Dedifferentiated amniotic fluid mesenchymal stem cell (primary cell): ENCODE results near the gene LRCH3.
A peak's percentile ranks its signal among the peaks of the same experiment; 100 is the strongest.

Experiments
- DNase-seq: peaks from one replicate; pipeline ENCODE4 v3.0.0-alpha.2; 2016; ENCODE audit errors: extremely low spot score

The LRCH3 gene

DNA sequence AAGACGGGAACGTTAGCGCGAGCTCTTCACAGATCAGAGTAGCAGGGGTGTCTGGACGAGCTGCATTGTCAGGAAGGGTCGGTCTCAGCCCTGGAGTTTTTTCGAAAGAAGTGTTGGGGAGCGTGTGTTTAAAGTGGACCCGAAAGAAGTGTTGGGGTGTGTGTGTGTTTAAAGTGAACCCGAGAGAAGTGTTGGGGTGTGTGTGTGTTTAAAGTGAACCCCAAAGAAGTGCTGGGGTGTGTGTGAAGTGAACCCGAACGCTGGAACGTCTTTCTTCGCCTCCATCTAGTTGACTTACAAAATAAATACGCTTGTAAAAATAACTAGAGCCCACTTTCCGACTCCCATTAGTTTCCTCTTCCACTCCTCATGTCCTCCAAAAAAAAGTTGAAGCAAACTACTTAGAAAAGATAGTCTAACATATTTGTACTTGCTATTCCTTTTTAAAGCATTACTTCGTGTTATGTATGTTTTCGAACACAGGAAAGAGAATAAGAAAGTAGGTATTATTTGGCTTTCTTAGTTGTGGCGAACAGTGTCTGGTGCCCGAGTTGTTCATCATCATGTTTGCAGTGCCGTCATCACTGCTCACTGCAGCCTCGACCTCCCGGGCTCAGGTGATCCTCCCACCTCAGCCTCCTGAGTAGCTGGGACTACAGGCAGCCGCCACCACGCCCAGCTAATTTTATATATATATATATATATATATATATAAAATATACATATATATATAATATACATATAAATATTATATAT lies 1.0 kb downstream of the LRCH3 start:
- no peak for DNase-seq

GRCh38 chr3:197793247-197793646 lies 2.2 kb downstream of the LRCH3 start:
- no peak for DNase-seq

- no peak for DNase-seq
Measured at GRCh38 chr3:197794115-197794514, 3.1 kb downstream of the LRCH3 start.

DNA sequence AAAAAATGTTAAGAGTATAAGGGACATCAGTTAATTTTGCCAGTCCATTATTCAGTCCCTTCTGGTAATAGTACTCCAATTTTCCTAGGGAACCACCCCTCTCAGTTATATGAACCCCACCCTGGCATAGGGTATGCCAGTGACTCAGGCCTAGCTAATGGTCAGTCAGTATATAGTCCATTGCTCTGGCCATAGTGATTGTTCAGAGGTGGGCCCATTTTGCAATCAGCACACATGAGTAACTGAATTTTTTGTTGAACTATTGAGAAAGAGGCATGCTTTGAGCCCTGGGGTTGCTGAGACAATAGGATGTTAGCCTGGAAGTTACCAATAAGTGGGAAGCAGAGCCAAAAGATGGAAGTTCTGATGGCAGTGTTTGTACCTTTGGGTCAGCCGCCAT lies 4.1 kb downstream of the LRCH3 start:
- peak; percentile 25 for DNase-seq

DNA sequence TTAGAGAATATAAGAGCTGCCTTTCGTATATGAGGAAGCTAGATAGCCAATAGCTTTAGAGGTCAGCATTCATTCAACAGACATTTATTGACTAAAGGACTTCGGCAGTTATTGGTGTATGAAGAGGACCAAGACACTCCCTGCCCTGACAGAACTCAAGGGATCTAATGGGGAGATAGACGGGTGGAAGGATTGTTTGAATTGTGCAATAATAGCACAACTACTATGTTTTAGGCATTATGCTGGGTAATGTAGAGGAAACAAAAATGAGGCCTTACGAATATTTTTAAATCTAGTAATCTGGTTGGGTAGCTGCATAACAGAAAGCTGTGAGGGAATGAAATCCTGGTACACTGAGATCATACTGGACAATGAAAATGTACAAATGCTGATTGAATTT lies 5.0 kb downstream of the LRCH3 start:
- no peak for DNase-seq

GRCh38 chr3:197798863-197799262 lies 7.8 kb downstream of the LRCH3 start:
- no peak for DNase-seq

- DNase-seq: no peak
Measured at GRCh38 chr3:197800379-197800778, 9.3 kb downstream of the LRCH3 start.

DNA sequence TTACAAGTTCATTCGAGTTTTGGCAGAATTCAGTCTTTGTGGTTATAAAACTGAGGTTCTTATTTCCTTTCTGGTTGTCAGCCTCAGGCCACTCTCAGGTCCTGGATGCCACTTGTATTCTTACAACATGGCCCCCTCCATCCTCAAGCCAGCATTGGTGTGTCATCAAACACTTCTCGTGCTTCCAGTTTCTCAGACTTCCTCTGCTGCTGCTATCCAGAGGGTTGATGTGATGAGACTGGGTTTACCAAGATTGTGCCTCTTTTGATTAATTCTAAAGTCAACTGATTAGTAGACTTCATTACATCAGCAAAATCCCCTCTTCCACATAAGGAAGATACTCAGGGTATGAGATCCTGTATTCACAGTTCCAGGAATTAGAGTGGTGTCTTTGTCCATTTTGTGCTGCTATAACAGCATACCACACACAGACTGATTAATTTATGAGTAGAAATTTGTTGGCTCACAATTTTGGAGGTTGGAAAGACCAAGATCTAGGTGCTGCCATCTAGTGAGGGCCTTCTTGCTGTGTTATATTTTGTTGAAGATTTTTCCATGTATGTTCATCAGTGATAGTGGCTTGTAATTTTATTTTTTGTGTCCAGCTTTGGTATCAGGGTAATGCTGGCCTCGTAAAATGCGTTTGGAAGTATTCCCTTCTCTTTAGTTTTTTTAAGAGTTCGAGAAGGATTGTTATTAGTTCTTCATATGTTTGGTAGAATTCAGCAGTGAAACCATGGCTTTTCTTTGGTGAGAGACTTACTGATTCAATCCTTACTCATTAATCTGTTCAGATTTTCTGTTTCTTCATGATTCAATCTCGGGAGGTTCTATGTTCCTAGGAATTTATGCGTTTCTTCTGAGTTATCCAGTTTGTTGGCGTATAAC lies 11.1 kb downstream of the LRCH3 start:
- no peak for DNase-seq

DNA sequence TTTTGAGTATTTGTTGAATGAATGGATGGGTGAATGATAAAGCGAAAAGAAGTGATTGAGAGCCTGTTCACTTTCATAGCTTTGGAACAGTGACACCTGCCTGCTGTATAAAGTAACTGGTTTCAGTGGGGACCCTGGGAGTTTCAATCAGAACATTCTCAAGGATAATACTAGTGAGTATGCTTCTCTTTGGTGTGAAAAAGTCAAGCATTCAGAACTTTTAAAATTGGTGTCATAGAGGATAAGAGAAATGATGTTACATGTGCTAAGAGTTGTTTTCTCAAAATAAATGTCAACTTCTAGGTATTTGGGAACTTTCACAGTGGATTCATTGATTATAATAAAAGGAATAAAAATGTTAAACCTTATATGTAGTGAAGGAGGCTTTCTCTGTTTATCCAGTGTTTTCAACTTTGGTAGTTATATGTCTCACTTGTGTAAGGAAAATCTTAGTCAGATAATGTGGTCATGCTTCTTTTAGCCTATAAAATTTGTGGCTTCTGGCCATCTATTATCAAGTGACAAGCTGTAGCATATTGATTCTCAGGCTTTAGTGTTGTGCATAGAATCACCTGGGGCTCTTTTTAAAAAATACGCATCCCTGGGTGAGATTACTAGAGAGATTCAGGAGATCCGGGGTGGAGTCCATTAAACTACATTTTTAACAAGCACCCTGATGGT lies 11.9 kb downstream of the LRCH3 start:
- DNase-seq: no peak

DNA sequence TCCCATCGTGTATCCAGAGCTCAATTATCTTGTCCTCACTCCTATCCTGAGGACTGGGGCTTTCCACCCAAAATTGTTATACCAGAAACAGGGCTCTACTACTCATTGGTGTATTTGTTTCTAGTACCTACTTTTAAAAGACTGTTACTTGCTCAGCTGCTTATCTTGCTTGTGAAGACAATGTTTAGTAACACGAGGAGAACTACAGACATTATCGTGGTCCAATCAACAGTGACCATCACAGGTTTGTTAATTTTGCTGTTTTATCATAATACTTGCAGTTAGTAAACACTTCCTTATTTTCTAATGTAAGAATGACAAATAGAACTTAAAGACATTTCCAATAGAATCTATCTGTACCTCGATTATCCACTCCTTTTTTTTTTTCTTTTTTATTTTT lies 13.5 kb downstream of the LRCH3 start:
- no peak for DNase-seq

- DNase-seq: peak; percentile 40
Measured at GRCh38 chr3:197807969-197808587, 17.0 kb downstream of the LRCH3 start.

GRCh38 chr3:197809356-197810020 lies 18.4 kb downstream of the LRCH3 start:
- DNase-seq: peak; percentile 85

DNA sequence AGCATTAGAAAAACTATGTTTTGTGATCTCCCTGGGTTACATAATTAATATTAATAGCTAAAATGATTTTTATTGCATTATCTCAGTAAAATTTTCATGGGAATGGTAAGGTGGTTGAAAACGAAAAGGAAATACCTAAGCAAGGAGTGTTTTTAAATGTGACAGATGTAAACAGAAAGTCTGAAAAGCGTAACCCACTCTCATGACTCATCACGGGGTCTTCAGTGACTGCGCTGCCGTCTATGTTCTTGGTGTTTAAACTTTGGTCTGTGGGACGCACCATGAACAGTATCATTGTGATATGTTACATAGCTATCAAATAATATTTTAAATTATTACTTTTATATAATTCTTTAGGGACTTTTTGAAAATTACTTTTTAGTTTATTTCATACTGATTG lies 19.8 kb downstream of the LRCH3 start:
- DNase-seq: no peak

DNA sequence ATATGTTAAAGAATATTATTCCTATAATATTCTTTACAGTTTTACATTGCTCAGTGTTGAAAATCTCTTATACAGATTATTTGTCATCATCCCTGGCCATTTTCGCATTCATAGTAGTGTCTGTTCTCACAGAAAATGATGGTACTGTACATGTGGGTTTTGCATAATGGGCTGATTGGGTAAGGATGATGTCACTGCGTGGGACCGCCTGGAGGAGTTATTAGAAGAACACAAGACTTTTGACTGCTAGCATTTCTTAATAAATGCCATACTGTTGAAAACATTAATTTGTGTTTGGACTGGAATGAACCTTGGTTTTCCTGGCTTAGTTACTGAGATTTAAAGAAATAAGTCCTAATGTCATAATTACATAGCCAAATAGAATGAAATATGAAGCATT lies 20.3 kb downstream of the LRCH3 start:
- peak; percentile 24 for DNase-seq

DNA sequence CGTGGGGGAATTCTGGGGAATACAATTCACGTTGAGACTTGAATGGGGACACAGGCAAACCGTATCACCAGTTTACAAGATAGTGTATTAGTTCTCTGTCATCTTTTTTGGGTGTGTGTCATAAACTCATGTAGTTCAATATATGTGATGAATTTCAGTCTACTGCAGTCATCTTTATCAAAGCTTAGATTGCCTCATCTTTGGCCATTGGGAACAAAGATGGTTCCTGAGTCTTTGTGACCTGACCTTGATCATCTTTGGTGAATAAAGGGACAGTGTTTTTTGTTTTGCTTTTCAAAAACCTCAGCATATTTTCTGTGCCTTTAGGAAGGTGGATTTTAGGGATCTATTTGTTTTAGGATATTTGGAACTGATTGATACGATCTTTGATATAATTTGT lies 23.3 kb downstream of the LRCH3 start:
- no peak for DNase-seq

GRCh38 chr3:197820550-197821335 lies 29.7 kb downstream of the LRCH3 start:
- no peak for DNase-seq

DNA sequence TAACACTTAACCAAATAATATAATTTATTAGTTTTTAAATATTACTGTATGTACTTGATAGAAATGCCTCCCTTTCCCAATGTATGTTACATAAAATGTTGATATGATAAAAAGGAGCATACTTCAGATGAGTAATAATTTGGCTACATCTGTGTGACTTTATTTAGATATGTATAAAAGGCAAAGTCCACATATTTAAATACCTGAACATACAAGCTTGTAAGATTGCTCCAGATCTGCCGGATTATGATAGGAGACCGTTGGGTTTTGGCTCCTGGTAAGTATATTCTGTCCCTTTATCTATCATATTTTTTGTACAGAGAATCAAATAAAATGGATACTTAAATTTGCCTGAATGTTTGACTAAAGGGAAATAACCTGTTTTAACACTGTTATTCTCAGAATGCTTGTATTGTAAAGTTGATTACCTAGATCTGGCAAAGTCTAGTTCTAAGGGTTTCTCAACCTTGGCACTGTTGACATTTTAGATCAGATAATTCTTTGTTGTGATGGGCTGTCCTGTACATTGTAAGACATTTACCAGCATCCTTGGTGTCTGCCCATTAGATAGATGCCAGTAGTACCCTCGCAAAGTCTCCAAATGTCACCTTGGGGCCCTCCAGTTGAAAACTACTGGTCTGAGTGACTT lies 38.5 kb downstream of the LRCH3 start:
- DNase-seq: no peak

- DNase-seq: no peak
Measured at GRCh38 chr3:197830308-197830966, 39.4 kb downstream of the LRCH3 start.

DNA sequence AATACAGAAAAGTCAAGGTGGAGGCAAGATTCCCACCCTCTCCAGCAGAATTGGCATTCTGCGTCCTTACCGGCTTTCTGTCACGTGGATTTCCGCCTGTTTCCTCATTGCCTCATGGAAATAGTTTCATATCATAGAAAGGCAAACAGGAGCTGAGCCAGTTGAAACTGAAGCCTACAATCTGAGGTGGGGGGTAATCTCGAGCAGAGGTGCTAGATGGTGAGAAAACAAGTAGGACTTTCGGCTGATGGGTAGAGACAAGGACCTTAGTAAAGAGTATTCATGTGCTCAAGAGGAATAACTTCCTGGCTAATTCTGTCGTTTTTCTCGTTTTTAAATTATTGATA lies 39.9 kb downstream of the LRCH3 start:
- no peak for DNase-seq
